K562 (cell line): ENCODE data around the gene PTCRA. TPM values are rescaled to one million over a fixed set of nuclear protein-coding genes. Genes with fewer than 3 reads are reported as not detected.
A peak's percentile ranks its signal among the peaks of the same experiment; 100 is the strongest.

ENCODE experiments used
- CXXC5 ChIP-seq: fragments of 250-450 bp; sonication (Bioruptor Pico); IDR thresholded peaks from 2 replicates; pipeline ENCODE4 v1.8.0; 2022; ENCODE audit warnings: inconsistent platforms, mild to moderate bottlenecking, moderate library complexity
- ELF4 ChIP-seq: fragments of 450-650 bp; formaldehyde crosslinking; IDR thresholded peaks from 2 replicates; pipeline ENCODE4 v1.4.0; 2022; ENCODE audit warnings: missing genetic modification characterization
- FIP1L1 ChIP-seq: fragments of 200-400 bp; formaldehyde crosslinking; IDR thresholded peaks from 2 replicates; pipeline ENCODE4 v1.6.1; 2018; ENCODE audit warnings: mild to moderate bottlenecking, low read depth, low read length; ENCODE audit not compliant: poor library complexity, severe bottlenecking
- FOXJ2 ChIP-seq: fragments of 200-800 bp; sonication (Bioruptor generic); IDR thresholded peaks from 2 replicates; pipeline ENCODE4 v1.6.1; 2016; ENCODE audit warnings: missing genetic modification characterization, missing compliant biosample characterization
- GTF3C2 ChIP-seq: IDR thresholded peaks from 3 replicates; pipeline ENCODE4 v1.6.1; 2011; ENCODE audit warnings: borderline replicate concordance, mild to moderate bottlenecking, moderate library complexity; ENCODE audit not compliant: insufficient read length; ENCODE audit errors: extremely low read depth
- JUND ChIP-seq, 2 experiments: IDR thresholded peaks; 2 replicates in 1 of 2; 3 replicates in 1 of 2; pipeline ENCODE4 v1.6.1; 2011; ENCODE audit warnings: borderline replicate concordance in 2 of 2, low read depth in 2 of 2, low read length in 2 of 2, improper control_type of control experiment in 1 of 2, missing biosample characterization in 1 of 2, missing genetic modification characterization in 1 of 2, missing genetic modification reagents in 1 of 2
- MCM2 ChIP-seq: fragments of 450-650 bp; IDR thresholded peaks from 2 replicates; pipeline ENCODE4 v1.6.1; 2017; ENCODE audit warnings: low read depth, mild to moderate bottlenecking
- NR2C1 ChIP-seq, 2 experiments: fragments of 450-650 bp; IDR thresholded peaks; 2 replicates each; pipeline ENCODE4 v1.6.1; 2017; ENCODE audit warnings: mild to moderate bottlenecking in 2 of 2, antibody characterized with exemption in 1 of 2, inconsistent platforms in 1 of 2, missing compliant biosample characterization in 1 of 2, missing genetic modification characterization in 1 of 2
- POLR2AphosphoS5 ChIP-seq: IDR thresholded peaks from 2 replicates; pipeline ENCODE4 v1.6.1; 2011; ENCODE audit warnings: mild to moderate bottlenecking, low read depth, low read length, moderate library complexity; ENCODE audit not compliant: control insufficient read depth, insufficient read depth
- RAD21 ChIP-seq, 2 experiments: fragments of 250-450 bp in 1 of 2; fragments of 450-650 bp in 1 of 2; sonication (Bioruptor Pico) in 1 of 2; formaldehyde crosslinking in 1 of 2; IDR thresholded peaks in 1 of 2; conservative IDR thresholded peaks in 1 of 2; 2 replicates each; pipeline versions ENCODE4 v1.4.0 to v1.8.0; 2020 to 2022; ENCODE audit warnings: mild to moderate bottlenecking in 2 of 2, moderate library complexity in 1 of 2
- SNIP1 ChIP-seq: fragments of 450-650 bp; IDR thresholded peaks from 2 replicates; pipeline ENCODE4 v1.7.1; 2017; ENCODE audit warnings: low read depth, mild to moderate bottlenecking
- TCFL5 ChIP-seq: fragments of 250-450 bp; sonication (Bioruptor Pico); conservative IDR thresholded peaks from 2 replicates; pipeline ENCODE4 v1.6.1; 2021; ENCODE audit warnings: mild to moderate bottlenecking, moderate library complexity, matching md5 sums
- THRB ChIP-seq: fragments of 450-650 bp; formaldehyde crosslinking; conservative IDR thresholded peaks from 2 replicates; pipeline ENCODE4 v1.4.0; 2022; ENCODE audit warnings: mild to moderate bottlenecking, missing genetic modification characterization
- ZBTB5 ChIP-seq: fragments of 450-650 bp; IDR thresholded peaks from 2 replicates; pipeline ENCODE4 v1.6.1; 2017; ENCODE audit warnings: antibody characterized with exemption
- ZFP36 ChIP-seq: fragments of 150-350 bp; IDR thresholded peaks from 2 replicates; pipeline ENCODE4 v1.6.1; 2018; ENCODE audit warnings: low read length, low read depth; ENCODE audit not compliant: partially characterized antibody
- ZNF274 ChIP-seq: IDR thresholded peaks from 2 replicates; pipeline ENCODE4 v1.6.1; 2011; ENCODE audit warnings: low read depth, mild to moderate bottlenecking, low read length, moderate library complexity, borderline replicate concordance
- ZNF354B ChIP-seq: fragments of 250-450 bp; sonication (Bioruptor Pico); IDR thresholded peaks from 2 replicates; pipeline ENCODE4 v1.4.0; 2020
- ZNF655 ChIP-seq: fragments of 250-450 bp; sonication (Bioruptor Pico); IDR thresholded peaks from 2 replicates; pipeline ENCODE4 v1.5.0; 2021
- polyA plus RNA-seq, 8 experiments: library from polyadenylated mRNA; depleted of rRNA in 4 of 8; stranded (reverse) in 5 of 8; unstranded in 3 of 8; fragments of >200 nt; fragmentation: Nextera tagmentation in 2 of 8; fragmentation: Illumina TruSeq in 1 of 8; extraction: Ambion mirVana in 2 of 8; extraction: Trizol in 1 of 8; gene quantifications; 2 replicates each; pipeline versions ENCODE4 v1.2.1 to v1.2.3, GENCODE V29; 2011 to 2014; ENCODE audit warnings: inconsistent platforms in 1 of 8, missing spikeins in 1 of 8
- total RNA-seq, 7 experiments: library from RNA; depleted of rRNA in 6 of 7; stranded (reverse); fragments of >200 nt in 6 of 7; fragmentation: Illumina TruSeq in 2 of 7; extraction: Trizol in 2 of 7; gene quantifications; 2 replicates each; pipeline versions ENCODE4 v1.2.1 to v1.2.3, GENCODE V29; 2011 to 2021; ENCODE audit warnings: low replicate concordance in 1 of 7

The PTCRA gene
- total and polyA plus RNA-seq, 9 of the 15 experiments (the other 6 are each of a cell fraction or from before 2014, with no cell fraction given) = 0.21 TPM; not detected in 8

GRCh38 chr6:42890311-42891198 lies 25.3 kb upstream of the PTCRA start (continued):
- TF ChIP-seq ZNF655 (CRISPR knock-in tag) (no peak), ZNF274 (no peak), RAD21 (CRISPR knock-in tag; conservative IDR thresholded peaks at IDR 0.05 in 1 of 2, IDR thresholded peaks at IDR 0.05 in 1 of 2) (no peak), ELF4 (CRISPR knock-in tag) (no peak), POLR2AphosphoS5 (peak; percentile 51), ZNF354B (CRISPR knock-in tag) (no peak), ZBTB5 (no peak), NR2C1 (IDR thresholded peaks at IDR 0.05) (no peak), NR2C1 (tag; IDR thresholded peaks at IDR 0.05) (no peak), MCM2 (no peak), TCFL5 (CRISPR knock-in tag) (no peak), CXXC5 (CRISPR knock-in tag) (no peak), JUND (IDR thresholded peaks at IDR 0.05; ENCODE audit: borderline replicate concordance, low read depth, low read length) (0 out of 2 replicates have a peak, but pooled peaks have one; percentile 4), JUND (tag; IDR thresholded peaks at IDR 0.05; ENCODE audit: borderline replicate concordance, low read depth, low read length) (no peak), ZFP36 (no peak), FOXJ2 (tag) (no peak), THRB (CRISPR knock-in tag) (0 out of 2 replicates have a peak, but pooled peaks have one; percentile 54), SNIP1 (no peak), FIP1L1 (peak; percentile 58), GTF3C2 (no peak)
